Measurements from ENCODE around the gene RAPGEF4. TPM values are rescaled to one million over a fixed set of nuclear protein-coding genes. Genes with fewer than 3 reads are reported as not detected.

RAPGEF4 gene
- total RNA-seq, 1 experiment from 2014 or later: not detected

DNA sequence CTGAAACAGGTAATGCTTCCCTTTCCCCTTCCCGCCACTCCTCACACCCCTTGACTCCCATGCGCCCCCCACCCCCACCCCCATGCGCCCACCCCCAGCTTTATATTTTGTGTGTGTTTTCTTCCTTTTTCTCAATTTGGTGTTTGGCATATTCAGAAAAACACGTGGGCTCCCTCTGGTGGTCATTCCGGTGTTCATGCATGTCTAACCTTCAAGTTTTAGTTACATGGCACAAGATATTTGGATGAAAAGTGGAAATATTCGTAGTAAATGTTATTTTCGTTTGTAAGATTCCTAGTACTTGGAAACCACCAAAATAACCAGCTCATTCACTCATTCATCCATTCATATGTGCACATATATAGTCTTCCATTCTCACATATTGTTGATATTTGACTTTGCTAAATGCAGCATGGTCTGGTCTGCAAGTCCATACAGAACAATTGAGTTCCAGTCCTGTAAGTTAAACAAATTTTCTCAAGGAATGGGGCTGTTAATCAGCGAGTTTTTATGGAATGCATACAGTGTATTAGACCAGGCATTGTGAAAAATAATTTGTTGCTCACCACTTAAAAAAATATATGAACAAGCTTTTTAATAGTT is 196.4 kb downstream of the RAPGEF4 start:
- DNase-seq (ENCODE audit: low spot score): peak; percentile 76

DNA sequence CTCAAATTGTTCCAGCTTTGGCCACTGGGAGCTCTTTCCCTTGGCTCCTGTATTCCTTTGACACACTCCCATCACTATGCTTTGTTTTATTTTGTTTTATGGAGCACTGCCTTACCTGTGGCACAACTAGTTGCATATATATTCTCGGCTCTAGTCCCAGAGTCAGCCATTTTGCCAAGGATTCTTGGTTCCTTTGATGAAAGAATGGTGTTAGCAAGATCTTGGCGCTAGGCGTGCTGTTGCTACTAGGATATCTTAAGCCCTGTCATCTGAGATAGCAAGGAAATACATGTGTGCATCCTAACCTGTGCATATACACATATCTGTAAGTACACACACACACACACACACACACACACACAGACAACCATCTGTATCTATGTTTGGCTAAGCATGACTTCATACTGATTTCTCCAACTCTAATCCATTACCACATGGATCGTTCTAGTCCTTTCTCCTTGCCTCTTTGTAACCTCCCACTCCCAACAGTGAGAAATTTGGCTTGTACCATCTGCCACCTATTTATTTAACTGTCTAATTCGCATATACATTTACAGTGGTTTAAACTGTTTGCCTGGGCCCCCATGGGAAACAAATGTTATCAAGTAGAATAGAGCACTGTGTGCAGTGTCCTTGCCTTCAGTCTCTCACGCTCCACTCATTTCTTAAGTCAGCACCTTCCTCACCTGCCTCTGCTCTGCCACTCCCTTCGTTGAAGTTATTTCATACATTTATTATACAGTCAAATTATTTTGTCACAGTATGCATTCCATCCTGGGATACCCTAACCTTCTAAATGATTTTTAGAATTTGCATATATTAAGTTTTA is 202.5 kb downstream of the RAPGEF4 start:
- no peak for DNase-seq (ENCODE audit: low spot score)

DNA sequence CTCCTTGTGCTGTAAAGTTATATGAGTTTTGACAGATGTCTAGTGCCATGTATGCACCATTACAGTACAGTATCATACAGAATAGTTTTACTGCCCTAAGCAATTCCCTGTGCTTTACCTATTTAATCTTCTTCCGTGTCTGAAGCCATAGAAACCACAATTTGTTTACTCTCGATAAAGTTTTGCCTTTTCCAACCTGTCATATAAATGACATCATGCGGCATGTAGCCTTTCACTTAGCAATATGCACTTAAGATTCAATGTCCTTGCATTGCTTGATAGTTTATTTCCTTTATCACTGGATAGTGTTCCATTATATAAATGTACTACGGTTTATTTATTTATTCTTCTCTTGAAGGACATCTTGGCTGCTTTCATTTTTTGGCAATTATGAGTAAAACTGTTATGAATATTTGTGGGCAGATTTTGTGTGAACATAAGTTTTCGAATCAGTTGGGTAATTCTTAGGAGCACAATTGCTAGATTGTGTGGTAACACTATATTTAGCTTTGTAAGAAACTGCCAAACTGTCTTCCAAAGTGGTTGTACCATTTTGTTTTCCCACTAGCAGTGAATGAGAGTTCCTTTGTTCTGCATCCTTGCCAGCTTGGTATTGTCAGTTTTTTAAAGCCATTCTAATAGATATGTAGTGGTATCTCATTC is 203.2 kb downstream of the RAPGEF4 start:
- DNase-seq (ENCODE audit: low spot score): no peak

DNA sequence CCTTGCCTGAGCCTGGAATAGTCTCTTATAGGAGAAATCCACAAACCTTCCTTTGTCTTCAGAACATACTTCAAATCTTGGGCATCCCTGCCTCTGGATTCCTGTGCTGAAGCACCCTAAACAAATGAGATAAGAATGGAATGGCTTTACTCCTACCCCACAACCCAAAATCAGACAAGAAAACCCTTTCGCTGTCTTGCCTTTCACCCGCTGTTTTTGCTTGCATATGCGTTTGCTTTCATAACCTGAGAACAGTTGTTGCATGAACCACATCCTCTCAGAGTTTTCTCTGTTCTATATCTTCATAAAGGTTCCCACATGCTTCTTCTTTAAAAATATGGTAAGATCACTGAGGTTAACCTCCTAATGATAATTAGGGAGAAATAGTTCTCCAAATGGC is 207.9 kb downstream of the RAPGEF4 start:
- DNase-seq (ENCODE audit: low spot score): no peak

DNA sequence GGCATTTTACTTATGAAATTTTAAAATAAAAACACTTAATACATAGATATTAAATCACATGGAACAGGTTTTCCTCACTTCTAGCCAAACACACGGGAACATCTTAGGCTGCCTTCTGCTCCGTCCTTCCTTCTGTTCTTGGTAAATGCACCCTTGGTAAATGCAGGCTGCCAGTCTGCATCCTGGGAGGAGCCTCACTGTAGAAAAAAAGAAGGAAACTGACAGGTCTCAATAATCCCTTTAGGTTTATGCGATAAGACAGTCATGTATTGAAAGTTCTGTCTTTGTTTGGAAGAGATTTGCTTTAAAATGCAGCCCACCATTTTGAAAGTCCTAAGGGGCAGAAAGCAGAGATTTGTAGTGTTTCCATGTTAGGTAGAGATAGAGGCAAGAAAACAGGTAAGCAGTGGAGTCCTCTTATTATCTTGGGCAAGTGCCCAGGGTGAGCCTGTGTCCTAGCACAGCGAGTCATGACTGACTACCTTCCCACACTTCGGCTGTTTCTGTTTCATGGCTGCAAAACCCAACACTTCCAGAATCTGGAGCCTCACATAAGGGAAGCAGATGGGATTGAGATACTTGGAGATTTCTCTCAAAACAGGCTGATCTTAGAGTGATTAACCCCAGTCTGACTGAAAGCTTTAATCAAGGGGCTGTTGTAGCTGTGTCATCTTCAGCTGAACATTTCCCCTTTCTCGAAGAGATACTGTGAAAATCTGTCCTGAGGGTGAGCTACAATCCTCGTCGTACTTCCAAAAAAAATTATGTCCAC is 208.6 kb downstream of the RAPGEF4 start:
- no peak for DNase-seq (ENCODE audit: low spot score)

DNA sequence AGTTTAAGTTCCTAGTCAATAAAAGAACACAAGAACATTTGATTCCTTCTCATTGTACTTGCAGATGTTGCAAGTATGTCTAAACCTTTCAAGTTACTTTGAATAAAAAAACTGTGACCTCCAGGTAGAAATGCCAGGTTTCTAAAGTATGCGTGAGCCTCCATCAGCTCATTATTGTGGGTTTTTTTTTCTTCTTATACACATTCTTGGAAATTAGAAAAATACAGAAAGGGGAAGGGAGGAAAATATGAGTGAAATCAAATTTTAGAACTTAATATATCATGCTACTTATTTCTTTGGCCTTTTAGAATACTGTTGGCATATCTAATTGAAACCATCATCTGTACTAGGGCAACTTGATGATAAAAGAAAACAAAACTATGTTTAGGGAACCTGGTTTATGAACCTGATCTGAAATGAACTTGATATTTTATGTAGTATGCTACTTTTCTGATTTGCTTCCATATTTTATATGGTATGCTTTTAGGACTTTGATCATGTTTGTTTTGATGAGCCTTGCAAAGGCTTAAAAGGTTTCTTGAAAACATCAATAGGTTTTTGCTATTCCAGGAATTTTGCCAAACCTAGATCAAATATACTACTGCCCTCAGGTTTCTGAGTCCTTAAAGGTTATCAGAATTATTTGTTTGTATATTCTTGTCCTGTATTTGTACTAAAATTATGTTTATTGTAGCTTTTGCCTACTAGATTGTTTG is 209.3 kb downstream of the RAPGEF4 start:
- no peak for DNase-seq (ENCODE audit: low spot score)

DNA sequence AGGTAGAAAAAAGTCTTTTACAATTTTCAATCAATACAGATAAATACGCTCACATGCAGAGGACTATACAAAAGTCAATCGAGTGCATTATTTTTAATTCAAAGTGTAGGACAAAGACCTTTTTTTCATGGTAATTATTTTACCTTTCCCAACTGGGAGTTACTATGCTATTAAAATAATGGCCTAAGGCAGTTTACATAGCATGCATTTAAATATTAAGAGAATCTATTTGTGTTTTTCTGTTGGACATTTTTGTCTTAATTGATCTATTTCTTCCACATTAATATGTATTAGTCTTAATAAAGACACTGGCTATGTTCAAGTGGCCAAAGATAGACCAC is 209.8 kb downstream of the RAPGEF4 start:
- no peak for DNase-seq (ENCODE audit: low spot score)

DNA sequence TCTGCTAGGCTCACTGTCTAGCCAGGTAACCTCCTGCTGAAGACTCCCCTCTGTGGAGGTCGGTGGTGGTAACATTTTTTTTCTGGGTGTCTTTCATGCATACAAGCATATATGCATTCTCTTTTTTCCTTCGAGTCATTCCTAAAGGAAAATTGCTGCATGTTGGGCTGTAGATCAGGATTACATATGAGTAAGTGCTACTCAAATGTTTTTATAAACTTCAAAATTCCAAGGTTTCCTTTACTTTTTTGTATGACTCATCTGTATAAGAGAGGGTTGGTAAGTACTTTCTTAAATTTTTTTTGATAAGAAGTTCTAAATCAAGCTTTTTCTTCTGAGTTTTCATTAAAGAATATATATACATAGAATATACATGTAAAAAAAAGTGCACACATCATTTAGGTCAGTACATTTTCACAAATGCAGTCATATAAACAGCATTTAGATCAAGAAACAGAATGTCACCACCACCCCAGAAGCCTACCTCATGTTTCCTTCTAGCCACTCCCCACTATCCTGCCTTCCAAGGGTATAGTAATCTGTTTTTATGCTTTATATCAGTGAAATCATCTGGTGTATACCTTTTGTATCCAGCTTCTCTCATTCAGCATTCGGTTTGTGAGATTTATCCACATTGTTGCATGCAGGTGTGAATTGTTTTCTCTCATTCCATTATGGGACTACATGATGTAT is 212.0 kb downstream of the RAPGEF4 start:
- DNase-seq (ENCODE audit: low spot score): no peak

DNA sequence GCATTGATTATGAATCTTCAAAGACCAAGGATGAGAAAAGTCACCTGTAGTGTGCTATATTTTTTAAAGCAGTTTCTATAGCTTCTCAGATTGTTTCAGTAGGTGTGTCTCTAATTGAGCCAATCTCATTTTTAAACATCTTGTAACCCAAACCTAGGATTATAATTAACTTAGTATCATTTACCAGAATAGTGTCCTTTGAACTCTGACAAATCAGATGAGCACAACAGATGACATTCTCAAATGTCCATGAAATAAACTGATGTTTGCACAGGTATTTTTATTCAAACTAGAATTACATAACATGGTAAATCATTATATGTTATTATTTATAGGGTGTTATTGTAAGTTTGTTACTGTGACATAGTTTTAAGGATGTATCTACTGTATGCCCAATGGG is 213.9 kb downstream of the RAPGEF4 start:
- no peak for DNase-seq (ENCODE audit: low spot score)

DNA sequence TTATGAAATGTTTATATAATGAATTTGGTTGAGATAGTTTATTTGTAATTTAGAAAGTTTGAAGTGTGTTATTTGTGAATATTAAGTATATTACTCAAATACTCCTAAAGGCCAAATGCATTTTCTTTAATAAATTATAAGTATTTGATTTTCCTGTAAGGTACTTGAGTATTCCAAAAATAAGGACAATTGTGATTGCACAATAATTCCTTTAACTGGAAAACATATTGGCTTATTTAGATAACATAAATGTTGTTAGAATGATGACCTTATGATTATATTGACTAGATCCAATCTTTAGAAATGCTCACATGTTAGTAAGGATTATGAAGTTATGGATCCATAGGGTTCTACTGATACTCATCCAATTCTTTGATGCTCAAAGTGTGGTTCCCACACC is 214.9 kb downstream of the RAPGEF4 start:
- DNase-seq (ENCODE audit: low spot score): no peak

DNA sequence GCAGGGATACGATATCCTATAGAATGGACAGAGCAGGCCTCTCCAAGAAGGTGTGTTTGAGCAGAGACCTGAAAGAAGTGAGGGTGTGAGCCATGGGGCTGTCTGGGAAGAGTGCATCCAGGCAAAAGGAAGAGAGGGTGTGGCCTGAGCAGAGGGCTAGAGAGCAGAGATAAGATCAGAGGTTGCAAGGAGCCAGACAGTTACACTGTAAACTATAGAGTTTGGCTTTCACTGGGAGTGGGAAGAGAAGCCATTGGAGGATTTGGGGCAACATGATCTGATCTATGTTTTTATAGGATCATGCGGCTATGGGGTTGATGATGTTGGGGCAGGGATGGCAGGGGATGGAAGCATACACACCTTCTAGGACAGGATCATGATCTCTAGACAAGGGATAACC is 215.9 kb downstream of the RAPGEF4 start:
- no peak for DNase-seq (ENCODE audit: low spot score)

DNA sequence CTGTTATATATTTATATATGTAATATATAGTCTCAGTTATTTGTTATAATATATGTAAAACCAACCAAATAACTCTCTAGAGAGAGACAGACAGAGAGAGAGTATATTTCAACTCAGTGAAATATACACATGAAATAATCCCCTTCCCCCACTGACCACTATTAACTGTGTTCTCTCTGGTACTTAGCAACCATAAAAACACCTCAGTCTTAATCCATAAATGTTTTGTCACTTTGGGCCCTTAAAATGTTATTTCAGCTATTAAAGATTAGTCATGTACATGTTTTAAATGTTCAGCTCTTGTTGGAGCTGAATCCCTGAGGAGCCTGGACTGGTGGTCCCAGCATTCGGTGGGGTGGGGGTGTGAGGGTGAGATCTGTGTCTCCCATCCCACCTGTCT is 217.8 kb downstream of the RAPGEF4 start:
- peak; percentile 15 for DNase-seq (ENCODE audit: low spot score)

DNA sequence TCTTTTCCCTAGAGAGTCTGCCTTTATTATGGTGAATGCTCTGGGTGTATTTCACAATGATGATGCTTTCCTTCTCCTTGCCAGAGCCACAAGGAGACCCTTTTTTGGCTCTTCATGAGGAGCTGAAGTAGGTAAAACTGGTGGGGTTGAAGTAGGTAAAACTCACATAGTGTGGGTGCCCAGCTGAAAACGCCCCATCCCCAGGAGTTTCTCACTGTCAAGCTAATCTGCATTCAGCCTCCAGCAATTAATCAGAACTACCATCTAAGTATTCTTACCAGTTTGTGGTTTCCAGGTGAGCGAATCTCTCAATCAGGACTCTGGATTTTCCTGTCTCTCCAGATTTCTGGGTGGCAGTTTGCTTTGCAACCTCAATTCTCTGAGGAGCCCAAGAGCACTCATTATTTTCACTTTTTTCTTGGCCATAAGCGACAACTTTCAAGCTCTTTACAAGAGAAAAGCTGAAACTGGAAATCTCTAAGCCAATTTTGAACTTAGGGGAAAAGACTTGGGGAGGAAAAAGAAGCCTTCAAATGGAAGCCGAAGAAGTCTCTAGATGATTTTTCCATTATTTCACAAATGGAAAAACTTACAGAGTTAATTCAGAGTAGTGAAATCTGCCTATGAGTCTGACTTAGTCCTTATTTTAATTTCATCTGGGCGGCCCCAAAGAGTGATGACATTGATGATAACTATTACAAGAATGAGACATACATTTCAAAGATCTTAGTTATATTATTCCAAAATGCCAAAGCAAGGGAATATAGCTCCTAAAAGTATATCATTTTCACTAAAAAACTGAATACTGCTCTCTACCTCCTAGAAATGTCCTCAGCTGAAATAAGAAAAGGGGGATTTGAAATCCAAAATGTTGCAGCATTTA is 218.6 kb downstream of the RAPGEF4 start:
- peak; percentile 74 for DNase-seq (ENCODE audit: low spot score)

DNA sequence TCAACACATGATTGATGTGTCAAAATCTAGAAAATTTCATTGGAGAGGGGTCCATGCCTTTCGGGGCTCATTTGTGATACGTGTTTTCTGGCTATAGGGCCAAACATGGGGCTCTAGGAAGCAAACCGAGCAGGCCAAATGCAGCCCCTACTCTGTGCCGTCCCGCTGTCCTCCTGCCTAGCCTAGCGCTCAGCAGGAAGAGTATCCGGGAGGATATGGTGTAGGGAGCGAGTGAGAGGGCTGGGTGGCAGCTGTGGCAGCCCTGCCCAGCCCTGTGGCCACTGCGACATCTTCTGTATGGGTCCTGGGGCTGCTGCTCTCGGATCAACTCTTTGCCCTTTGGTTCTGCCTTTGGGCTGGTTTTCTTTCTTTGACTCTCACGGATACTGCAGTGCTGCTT is 219.9 kb downstream of the RAPGEF4 start:
- DNase-seq (ENCODE audit: low spot score): no peak

DNA sequence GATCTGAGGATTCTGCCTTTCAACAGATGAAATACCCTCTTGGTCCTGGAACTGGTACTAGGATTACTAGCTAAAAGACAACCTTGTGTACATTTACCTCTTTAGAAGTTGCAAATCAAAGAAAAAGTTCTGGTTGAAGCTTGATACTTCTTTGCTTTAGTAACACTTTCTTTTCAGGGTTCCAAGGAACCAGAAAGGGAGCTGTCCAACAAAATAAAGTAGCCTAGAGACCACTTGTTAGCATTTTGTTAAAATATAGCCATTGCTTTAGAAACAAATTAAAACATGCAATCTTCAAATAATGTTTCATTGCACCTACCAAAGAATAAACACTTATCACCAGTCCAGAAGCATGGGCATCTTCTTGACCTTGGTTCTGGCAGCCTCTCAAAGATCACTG is 222.1 kb downstream of the RAPGEF4 start:
- no peak for DNase-seq (ENCODE audit: low spot score)

DNA sequence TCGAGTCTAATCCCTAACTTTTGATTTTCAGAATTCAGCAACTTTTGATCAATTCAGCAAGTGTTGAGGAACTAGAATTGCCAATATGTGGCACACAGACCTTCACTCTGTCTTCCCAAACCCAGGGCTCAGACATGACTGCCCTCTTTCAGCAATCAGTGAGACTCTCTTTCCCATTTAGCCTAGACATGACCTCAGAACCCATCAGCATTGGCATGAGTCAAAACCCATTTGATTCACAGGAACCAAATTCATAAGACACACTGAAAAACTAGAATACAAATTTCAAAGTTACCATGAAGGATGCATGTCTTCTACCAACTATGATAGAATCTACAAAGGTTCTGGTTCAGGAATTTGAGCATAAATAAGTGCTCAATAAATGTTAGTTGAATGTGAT is 226.4 kb downstream of the RAPGEF4 start:
- no peak for DNase-seq (ENCODE audit: low spot score)

DNA sequence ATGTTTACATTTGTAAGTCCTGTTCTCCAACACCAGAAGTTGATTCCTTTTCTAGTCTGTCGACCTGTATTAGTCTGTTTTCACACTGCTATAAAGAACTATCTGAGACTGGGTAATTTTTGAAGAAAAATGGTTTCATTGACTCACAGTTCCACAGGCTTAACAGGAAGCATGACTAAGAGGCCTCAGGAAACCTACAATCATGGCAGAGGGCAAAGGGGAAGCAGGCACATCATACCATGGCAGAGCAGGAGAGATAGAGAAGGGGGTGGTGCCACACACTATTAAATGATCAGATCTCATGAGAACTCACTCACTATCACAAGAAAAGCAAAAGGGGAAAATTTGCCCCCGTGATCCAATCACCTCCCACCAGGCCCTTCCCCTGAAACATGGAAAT is 227.2 kb downstream of the RAPGEF4 start:
- DNase-seq (ENCODE audit: low spot score): peak; percentile 36

DNA sequence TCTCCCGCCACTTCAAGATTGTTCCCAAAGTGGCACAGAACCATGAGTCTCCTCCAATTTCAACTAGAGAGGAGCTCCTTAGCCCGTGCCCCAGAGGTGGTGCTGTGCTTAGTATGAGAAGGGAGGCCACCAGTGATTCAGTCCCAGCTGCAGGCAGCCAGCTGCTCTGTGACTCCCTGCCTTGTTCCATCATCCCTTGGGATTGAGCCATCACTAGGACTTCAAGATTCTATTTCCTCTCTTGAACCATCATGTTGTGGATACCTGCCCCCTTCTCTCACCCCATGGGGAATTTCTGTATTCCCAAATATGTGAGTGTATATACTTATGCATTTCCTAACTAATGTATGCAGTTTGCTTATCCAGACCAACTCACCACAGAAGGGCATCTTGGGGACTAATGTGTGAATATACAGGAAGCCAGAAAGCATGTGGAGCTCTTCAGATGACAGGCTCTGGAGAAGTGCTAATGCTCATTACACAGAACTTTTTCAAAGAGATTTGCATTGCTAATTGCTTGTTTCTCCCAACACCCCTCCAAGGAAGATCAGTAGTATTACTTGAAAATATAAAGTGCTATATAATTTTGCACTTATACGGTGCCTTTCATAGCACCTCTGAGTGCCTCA is 229.0 kb downstream of the RAPGEF4 start:
- DNase-seq (ENCODE audit: low spot score): no peak

DNA sequence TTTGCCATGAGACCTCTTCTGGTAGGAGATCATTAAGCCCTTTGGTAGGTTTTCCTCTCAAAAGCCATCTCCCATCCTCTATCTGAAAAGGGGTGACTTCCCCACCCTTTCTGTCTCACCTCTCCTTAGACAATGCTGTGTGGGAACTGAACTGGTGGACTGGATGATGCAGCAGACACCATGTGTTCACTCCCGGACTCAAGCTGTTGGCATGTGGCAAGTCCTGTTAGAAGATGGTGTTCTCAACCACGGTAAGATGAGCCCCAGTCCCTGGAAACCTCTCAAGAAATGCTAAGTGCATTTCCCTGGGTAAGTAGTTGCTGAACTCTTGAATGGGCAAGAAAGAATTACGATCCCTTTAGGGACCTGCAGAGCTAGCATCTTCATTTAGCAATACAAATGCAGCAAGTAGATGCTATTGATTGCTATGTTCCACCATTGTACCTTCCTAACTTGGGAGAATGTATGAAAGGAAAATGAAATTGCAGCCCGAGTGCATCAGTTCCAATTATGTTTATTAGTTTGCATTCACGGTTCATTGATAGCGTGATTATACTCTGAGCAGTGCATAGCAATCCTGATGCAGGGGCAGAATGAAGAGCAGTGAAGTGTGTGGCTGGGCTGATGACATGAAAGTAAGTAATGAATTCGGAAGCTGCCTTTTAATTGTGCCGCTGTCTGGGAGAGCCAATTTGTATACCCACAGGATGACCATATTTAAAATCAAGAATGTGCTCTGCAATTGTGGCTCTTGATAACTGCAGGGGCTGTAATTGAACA is 230.0 kb downstream of the RAPGEF4 start:
- DNase-seq (ENCODE audit: low spot score): no peak
